SU-DHL-6 (cell line): ENCODE results near the gene AGXT2.

Experiments
- H2AFZ ChIP-seq: fragments of 200-600 bp; sonication (generic); 2 replicates; pipeline ENCODE4 v1.6.1; 2014; ENCODE audit warnings: low read depth, mild to moderate bottlenecking, moderate library complexity, mixed read lengths, antibody characterized with exemption, low read length; ENCODE audit not compliant: severe bottlenecking
- H3F3A ChIP-seq: fragments of 200-600 bp; shearing (Covaris generic); 2 replicates; pipeline ENCODE4 v1.6.0; 2016; ENCODE audit warnings: antibody characterized with exemption, mild to moderate bottlenecking; ENCODE audit not compliant: insufficient read depth
- H3K27ac ChIP-seq: fragments of 200-600 bp; sonication (generic); 2 replicates; pipeline ENCODE4 v1.5.1; 2016; ENCODE audit warnings: low read depth, mild to moderate bottlenecking, low read length, moderate library complexity, mixed read lengths
- H3K27me3 ChIP-seq: fragments of 200-600 bp; sonication (generic), shearing (Covaris generic); 2 replicates; pipeline ENCODE4 v1.6.0; 2014; ENCODE audit warnings: mild to moderate bottlenecking, low read length
- H3K36me3 ChIP-seq: fragments of 200-600 bp; sonication (generic); 2 replicates; pipeline ENCODE4 v1.6.1; 2014; ENCODE audit warnings: mild to moderate bottlenecking, low read length, mixed read lengths
- H3K4me2 ChIP-seq: fragments of 300-600, 200-600 bp; shearing (Covaris generic), sonication (generic); 2 replicates; pipeline ENCODE4 v1.6.0; 2014; ENCODE audit warnings: low read length, low read depth, mild to moderate bottlenecking; ENCODE audit not compliant: poor library complexity, severe bottlenecking
- H3K4me3 ChIP-seq: fragments of 200-600 bp; sonication (generic); 2 replicates; pipeline ENCODE4 v1.5.1; 2014; ENCODE audit warnings: antibody characterized with exemption, low read length, mild to moderate bottlenecking, mixed read lengths; ENCODE audit not compliant: insufficient read depth, poor library complexity, severe bottlenecking
- H3K79me2 ChIP-seq: fragments of 200-600 bp; sonication (generic); 2 replicates; pipeline ENCODE4 v1.6.1; 2014; ENCODE audit warnings: mild to moderate bottlenecking, low read length, moderate library complexity; ENCODE audit not compliant: insufficient read depth
- H3K9ac ChIP-seq: fragments of 200-600 bp; sonication (generic); 2 replicates; pipeline ENCODE4 v1.7.0; 2014; ENCODE audit warnings: mild to moderate bottlenecking, low read length
- H3K9me2 ChIP-seq: fragments of 200-600 bp; sonication (generic); replicated peaks from 2 replicates; pipeline ENCODE4 v1.6.1; 2014; ENCODE audit warnings: low read length; ENCODE audit not compliant: insufficient read depth
- H3K9me3 ChIP-seq: fragments of 200-600 bp; sonication (generic); 2 replicates; pipeline ENCODE4 v1.6.1; 2014; ENCODE audit warnings: low read length, mixed read lengths; ENCODE audit not compliant: insufficient read depth
- H4K20me1 ChIP-seq: fragments of 200-600 bp; sonication (generic); 2 replicates; pipeline ENCODE4 v1.6.1; 2014; ENCODE audit warnings: low read depth, mild to moderate bottlenecking, antibody characterized with exemption, low read length, moderate library complexity, mixed read lengths
- CTCF ChIP-seq: fragments of 200-600 bp; sonication (generic); IDR thresholded peaks from one replicate; pipeline ENCODE4 v1.5.1; 2017; ENCODE audit warnings: antibody characterized with exemption, mild to moderate bottlenecking, low read length, moderate library complexity; ENCODE audit not compliant: insufficient read depth, poor library complexity, severe bottlenecking
- EZH2phosphoT487 ChIP-seq: fragments of 200-600 bp; sonication (generic), shearing (Covaris generic); conservative IDR thresholded peaks from 2 replicates; pipeline ENCODE4 v1.6.1; 2018; ENCODE audit warnings: mild to moderate bottlenecking, antibody characterized with exemption, low read length, moderate library complexity, mixed read lengths

The AGXT2 gene

GRCh38 chr5:35059251-35059650 lies 11.5 kb upstream of the AGXT2 start:
- Histone ChIP-seq H3F3A (no peaks in the 10 kb centered on the region), H3K36me3 (no peaks in the 10 kb centered on the region), H3K27me3 (no peaks in the 10 kb centered on the region), H3K4me2 (no peak overlapping the region), H3K9me3 (no peaks in the 10 kb centered on the region), H3K9ac (no peak overlapping the region), H3K9me2 (no peaks in the 10 kb centered on the region), H4K20me1 (no peaks in the 10 kb centered on the region), H3K79me2 (no peaks in the 10 kb centered on the region), H3K27ac (no peak overlapping the region), H3K4me3 (no peak overlapping the region), H2AFZ (no peak overlapping the region)
- no peak for TF ChIP-seq EZH2phosphoT487
- TF ChIP-seq CTCF = no peak

GRCh38 chr5:35058374-35058788 lies 10.6 kb upstream of the AGXT2 start:
- TF ChIP-seq CTCF (no peak), EZH2phosphoT487 (no peak)
- Histone ChIP-seq H3F3A (no peaks in the 10 kb centered on the region), H3K4me3 (no peak overlapping the region), H3K79me2 (no peaks in the 10 kb centered on the region), H3K9me2 (no peaks in the 10 kb centered on the region), H3K27me3 (no peaks in the 10 kb centered on the region), H2AFZ (no peak overlapping the region), H3K9ac (no peak overlapping the region), H3K36me3 (no peaks in the 10 kb centered on the region), H3K4me2 (no peak overlapping the region), H3K9me3 (no peaks in the 10 kb centered on the region), H4K20me1 (no peaks in the 10 kb centered on the region), H3K27ac (no peak overlapping the region)

GRCh38 chr5:35056686-35057085 lies 8.9 kb upstream of the AGXT2 start:
- Histone ChIP-seq H3K79me2 (no peaks in the 10 kb centered on the region), H3K9me3 (no peaks in the 10 kb centered on the region), H3K4me3 (no peak overlapping the region), H3K36me3 (no peaks in the 10 kb centered on the region), H2AFZ (no peak overlapping the region), H4K20me1 (no peaks in the 10 kb centered on the region), H3K27ac (no peak overlapping the region), H3K4me2 (no peak overlapping the region), H3K9ac (no peak overlapping the region), H3K9me2 (no peaks in the 10 kb centered on the region), H3F3A (no peaks in the 10 kb centered on the region), H3K27me3 (no peaks in the 10 kb centered on the region)
- no peak for TF ChIP-seq CTCF
- no peak for TF ChIP-seq EZH2phosphoT487

GRCh38 chr5:35052838-35053237 lies 5.1 kb upstream of the AGXT2 start:
- Histone ChIP-seq H3K27ac (no peak overlapping the region), H3K4me3 (no peak overlapping the region), H3K36me3 (no peaks in the 10 kb centered on the region), H3K79me2 (no peaks in the 10 kb centered on the region), H3K9me2 (no peaks in the 10 kb centered on the region), H3K9ac (no peak overlapping the region), H2AFZ (no peak overlapping the region), H3K9me3 (no peaks in the 10 kb centered on the region), H3K4me2 (no peak overlapping the region), H3F3A (no peaks in the 10 kb centered on the region), H4K20me1 (no peaks in the 10 kb centered on the region), H3K27me3 (no peaks in the 10 kb centered on the region)
- TF ChIP-seq EZH2phosphoT487 = no peak
- TF ChIP-seq CTCF = no peak
